Kidney epithelial cell (primary cell): ENCODE results near the gene TDRD1. TPM values are rescaled to one million over a fixed set of nuclear protein-coding genes. Genes with fewer than 3 reads are reported as not detected.
"Not testable (repeated sequence)": the region's sequence is repeated elsewhere in the genome, so short reads cannot be mapped to it uniquely, and the experiment has no call there.

ENCODE experiments used
- DNase-seq: peaks from one replicate; pipeline ENCODE4 v3.0.0-alpha.2; 2010; ENCODE audit warnings: low read depth
- H3K27me3 ChIP-seq: 2 replicates; pipeline ENCODE4 v1.6.0; 2011; ENCODE audit warnings: low read length; ENCODE audit not compliant: control insufficient read depth, insufficient read depth
- H3K36me3 ChIP-seq: 2 replicates; pipeline ENCODE4 v1.5.1; 2011; ENCODE audit warnings: low read length; ENCODE audit not compliant: control insufficient read depth, insufficient read depth
- H3K4me3 ChIP-seq: 2 replicates; pipeline ENCODE4 v1.5.1; 2011; ENCODE audit warnings: low read depth, mild to moderate bottlenecking, control low read depth, low read length
- total RNA-seq: library from RNA; depleted of rRNA; stranded (reverse); fragments of >200 nt; gene quantifications from 2 replicates; pipeline ENCODE4 v1.2.3, GENCODE V29; 2015
- TF ChIP-seq, protein P1 (sequence below): IDR thresholded peaks from 2 replicates; pipeline ENCODE4 v1.5.1; 2011; ENCODE audit warnings: mild to moderate bottlenecking, moderate library complexity, low read length, control low read depth, inconsistent platforms; ENCODE audit not compliant: insufficient read depth, poor library complexity, severe bottlenecking

TDRD1 gene, protein sequence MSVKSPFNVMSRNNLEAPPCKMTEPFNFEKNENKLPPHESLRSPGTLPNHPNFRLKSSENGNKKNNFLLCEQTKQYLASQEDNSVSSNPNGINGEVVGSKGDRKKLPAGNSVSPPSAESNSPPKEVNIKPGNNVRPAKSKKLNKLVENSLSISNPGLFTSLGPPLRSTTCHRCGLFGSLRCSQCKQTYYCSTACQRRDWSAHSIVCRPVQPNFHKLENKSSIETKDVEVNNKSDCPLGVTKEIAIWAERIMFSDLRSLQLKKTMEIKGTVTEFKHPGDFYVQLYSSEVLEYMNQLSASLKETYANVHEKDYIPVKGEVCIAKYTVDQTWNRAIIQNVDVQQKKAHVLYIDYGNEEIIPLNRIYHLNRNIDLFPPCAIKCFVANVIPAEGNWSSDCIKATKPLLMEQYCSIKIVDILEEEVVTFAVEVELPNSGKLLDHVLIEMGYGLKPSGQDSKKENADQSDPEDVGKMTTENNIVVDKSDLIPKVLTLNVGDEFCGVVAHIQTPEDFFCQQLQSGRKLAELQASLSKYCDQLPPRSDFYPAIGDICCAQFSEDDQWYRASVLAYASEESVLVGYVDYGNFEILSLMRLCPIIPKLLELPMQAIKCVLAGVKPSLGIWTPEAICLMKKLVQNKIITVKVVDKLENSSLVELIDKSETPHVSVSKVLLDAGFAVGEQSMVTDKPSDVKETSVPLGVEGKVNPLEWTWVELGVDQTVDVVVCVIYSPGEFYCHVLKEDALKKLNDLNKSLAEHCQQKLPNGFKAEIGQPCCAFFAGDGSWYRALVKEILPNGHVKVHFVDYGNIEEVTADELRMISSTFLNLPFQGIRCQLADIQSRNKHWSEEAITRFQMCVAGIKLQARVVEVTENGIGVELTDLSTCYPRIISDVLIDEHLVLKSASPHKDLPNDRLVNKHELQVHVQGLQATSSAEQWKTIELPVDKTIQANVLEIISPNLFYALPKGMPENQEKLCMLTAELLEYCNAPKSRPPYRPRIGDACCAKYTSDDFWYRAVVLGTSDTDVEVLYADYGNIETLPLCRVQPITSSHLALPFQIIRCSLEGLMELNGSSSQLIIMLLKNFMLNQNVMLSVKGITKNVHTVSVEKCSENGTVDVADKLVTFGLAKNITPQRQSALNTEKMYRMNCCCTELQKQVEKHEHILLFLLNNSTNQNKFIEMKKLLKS
- not detected in 2 replicates for total RNA-seq

GRCh38 chr10:114179148-114179547 is at the start of gene TDRD1:
Gene TDRD1, plus strand, starts transcription at chr10:114179353. Its CDS starts 8,479 bp downstream, at chr10:114187832.
- H3K36me3 ChIP-seq = no peaks in the 10 kb centered on the region
- no peak for DNase-seq
- no peaks in the 10 kb centered on the region for H3K27me3 ChIP-seq
- TF ChIP-seq, protein P1, sequence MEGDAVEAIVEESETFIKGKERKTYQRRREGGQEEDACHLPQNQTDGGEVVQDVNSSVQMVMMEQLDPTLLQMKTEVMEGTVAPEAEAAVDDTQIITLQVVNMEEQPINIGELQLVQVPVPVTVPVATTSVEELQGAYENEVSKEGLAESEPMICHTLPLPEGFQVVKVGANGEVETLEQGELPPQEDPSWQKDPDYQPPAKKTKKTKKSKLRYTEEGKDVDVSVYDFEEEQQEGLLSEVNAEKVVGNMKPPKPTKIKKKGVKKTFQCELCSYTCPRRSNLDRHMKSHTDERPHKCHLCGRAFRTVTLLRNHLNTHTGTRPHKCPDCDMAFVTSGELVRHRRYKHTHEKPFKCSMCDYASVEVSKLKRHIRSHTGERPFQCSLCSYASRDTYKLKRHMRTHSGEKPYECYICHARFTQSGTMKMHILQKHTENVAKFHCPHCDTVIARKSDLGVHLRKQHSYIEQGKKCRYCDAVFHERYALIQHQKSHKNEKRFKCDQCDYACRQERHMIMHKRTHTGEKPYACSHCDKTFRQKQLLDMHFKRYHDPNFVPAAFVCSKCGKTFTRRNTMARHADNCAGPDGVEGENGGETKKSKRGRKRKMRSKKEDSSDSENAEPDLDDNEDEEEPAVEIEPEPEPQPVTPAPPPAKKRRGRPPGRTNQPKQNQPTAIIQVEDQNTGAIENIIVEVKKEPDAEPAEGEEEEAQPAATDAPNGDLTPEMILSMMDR = no peak
- no peak within 1 kb of the TSS for H3K4me3 ChIP-seq

DNA sequence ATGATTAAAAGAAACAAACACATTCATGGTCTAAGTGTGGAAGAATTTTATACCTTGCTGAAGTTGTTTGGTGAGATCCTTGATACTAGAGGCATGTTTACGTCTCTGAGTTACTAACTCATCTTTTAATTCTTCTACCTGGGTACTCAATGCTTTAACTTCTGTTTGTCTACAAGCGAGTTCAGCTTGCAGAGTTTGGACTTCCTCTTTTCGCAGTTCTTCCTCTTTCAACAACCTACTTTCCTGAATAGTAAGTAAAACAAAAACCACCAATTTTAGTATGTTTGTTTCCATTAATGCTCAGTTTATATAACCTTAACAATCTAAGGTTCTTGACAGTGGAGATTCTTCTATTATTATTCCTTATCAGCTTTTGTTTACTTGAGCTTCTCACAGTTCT is 48.1 kb upstream of the TDRD1 start:
- H3K36me3 ChIP-seq = peaks cover 2% of the 10 kb centered on the region

GRCh38 chr10:114135476-114135875 is 43.7 kb upstream of the TDRD1 start:
- Histone ChIP-seq H3K4me3 (no peak overlapping the region), H3K36me3 (no peaks in the 10 kb centered on the region), H3K27me3 (no peaks in the 10 kb centered on the region)
- TF ChIP-seq, protein P1 = no peak
- DNase-seq = no peak

More for the DNA sequence above, 48.1 kb upstream of the TDRD1 start:
- no peak overlapping the region for H3K4me3 ChIP-seq
- TF ChIP-seq, protein P1 = no peak
- H3K27me3 ChIP-seq = no peaks in the 10 kb centered on the region
- DNase-seq = no peak

- H3K27me3 ChIP-seq = no peaks in the 10 kb centered on the region
- TF ChIP-seq, protein P1 = no peak
- no peak overlapping the region for H3K4me3 ChIP-seq
- DNase-seq = no peak
- no peaks in the 10 kb centered on the region for H3K36me3 ChIP-seq
Measured at GRCh38 chr10:114138581-114138980, 40.6 kb upstream of the TDRD1 start.

- no peaks in the 10 kb centered on the region for H3K27me3 ChIP-seq
- TF ChIP-seq, protein P1 = no peak
- DNase-seq = no peak
- no peak overlapping the region for H3K4me3 ChIP-seq
- no peaks in the 10 kb centered on the region for H3K36me3 ChIP-seq
Measured at GRCh38 chr10:114140036-114140435, 39.1 kb upstream of the TDRD1 start.

DNA sequence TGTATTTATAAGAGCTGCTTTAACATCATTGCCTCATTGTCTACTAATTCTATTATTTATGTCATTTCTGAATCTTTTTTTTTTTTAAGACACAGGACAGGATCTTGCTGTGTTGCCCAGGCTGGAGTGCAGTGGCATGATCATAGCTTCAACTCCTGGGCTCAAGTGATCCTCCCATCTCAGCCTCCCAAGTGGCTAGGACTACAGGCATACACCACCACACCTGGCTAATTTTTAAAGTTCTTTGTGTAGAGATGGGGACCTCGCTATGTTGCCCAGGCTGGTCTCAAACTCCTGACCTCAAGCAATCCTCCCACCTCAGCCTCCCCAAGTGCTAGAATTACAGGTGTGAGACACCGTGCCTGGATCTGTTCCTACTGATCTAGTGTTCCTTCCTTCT is 38.3 kb upstream of the TDRD1 start:
- not testable (repeated sequence) for H3K4me3 ChIP-seq, H3K27me3 ChIP-seq, DNase-seq, H3K36me3 ChIP-seq
